ENCODE measurements around the gene AFDN. TPM values are rescaled to one million over a fixed set of nuclear protein-coding genes. Genes with fewer than 3 reads are reported as not detected.

AFDN gene
- total RNA-seq, 1 experiment from 2014 or later, result 108 TPM

DNA sequence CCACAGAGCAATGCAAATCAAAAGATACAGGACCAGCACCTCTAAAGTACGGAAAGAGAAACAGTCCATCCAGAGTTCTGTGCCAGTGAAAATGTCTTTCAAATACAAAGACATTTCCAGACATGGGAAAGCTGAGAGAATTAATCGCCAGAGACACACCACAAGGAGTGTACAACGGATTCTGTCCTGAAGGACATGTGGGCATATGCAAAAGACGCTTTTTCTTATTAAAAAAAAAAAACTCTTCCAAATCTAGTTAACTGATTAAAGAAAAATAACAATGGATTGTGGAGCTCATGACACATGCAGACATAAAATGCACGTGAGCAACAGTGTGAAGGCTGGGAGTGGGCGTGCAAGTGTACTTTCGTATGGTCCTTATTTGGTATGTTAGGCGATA lies 193.5 kb downstream of the AFDN start:
- H3K27ac ChIP-seq, result no peak overlapping the region
- no peak for DNase-seq
- H3F3A ChIP-seq (ENCODE audit: insufficient read depth, low read depth), result peaks cover 14% of the 10 kb centered on the region
- no TSS peak for BruUV-seq (replicated peaks)
- peaks cover 10% of the 10 kb centered on the region; the same call in 1 of the 2 replicates for H3K9me3 ChIP-seq (ENCODE audit: insufficient read depth, low read depth)
- peaks cover 15% of the 10 kb centered on the region for H3K4me1 ChIP-seq (replicated peaks; ENCODE audit: insufficient read depth)
- ChIA-PET POLR2A (ENCODE audit: unreplicated experiment) (no interaction called here), CTCF (no interaction called here)
- no peak overlapping the region for H2AFZ ChIP-seq
- no peak overlapping the region for H3K4me2 ChIP-seq
- no peaks in the 10 kb centered on the region for H3K36me3 ChIP-seq (ENCODE audit: low read depth)
- H3K27me3 ChIP-seq (ENCODE audit: insufficient read depth, low read depth), result peaks cover 49% of the 10 kb centered on the region
- no peak overlapping the region for H3K4me3 ChIP-seq
- H3K79me2 ChIP-seq (ENCODE audit: low read depth), result no peaks in the 10 kb centered on the region
- no peaks in the 10 kb centered on the region for H3K9me2 ChIP-seq (ENCODE audit: insufficient read depth)
- H4K20me1 ChIP-seq (ENCODE audit: insufficient read depth), result no peaks in the 10 kb centered on the region
- no peak for TF ChIP-seq EZH2 (IDR thresholded peaks at IDR 0.05; ENCODE audit: low read depth)
- TF ChIP-seq, protein P1, sequence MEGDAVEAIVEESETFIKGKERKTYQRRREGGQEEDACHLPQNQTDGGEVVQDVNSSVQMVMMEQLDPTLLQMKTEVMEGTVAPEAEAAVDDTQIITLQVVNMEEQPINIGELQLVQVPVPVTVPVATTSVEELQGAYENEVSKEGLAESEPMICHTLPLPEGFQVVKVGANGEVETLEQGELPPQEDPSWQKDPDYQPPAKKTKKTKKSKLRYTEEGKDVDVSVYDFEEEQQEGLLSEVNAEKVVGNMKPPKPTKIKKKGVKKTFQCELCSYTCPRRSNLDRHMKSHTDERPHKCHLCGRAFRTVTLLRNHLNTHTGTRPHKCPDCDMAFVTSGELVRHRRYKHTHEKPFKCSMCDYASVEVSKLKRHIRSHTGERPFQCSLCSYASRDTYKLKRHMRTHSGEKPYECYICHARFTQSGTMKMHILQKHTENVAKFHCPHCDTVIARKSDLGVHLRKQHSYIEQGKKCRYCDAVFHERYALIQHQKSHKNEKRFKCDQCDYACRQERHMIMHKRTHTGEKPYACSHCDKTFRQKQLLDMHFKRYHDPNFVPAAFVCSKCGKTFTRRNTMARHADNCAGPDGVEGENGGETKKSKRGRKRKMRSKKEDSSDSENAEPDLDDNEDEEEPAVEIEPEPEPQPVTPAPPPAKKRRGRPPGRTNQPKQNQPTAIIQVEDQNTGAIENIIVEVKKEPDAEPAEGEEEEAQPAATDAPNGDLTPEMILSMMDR (conservative IDR thresholded peaks at IDR 0.05), result no peak
- intact Hi-C loops (cut with micrococcal nuclease; ENCODE audit: unreplicated experiment), result no loop called here

DNA sequence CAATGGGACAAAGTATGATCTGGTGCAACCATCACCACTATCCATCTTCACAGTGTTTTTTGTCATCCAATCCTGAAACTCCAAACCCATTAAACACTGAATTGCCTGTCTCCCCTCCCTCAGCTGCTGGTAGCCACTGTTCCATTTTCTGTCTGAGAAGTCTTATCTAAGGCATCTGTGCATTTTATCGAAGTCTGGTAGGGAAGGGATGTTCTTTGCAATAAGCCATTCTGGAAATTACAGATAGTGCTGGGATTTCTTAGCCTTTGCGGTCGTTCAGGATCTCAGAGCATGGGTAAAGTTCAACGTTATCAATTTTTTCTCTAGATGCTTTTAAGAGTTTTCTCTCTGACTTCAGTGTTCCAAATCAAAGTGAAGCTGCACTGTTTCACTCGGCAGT lies 194.9 kb downstream of the AFDN start:
- no peaks in the 10 kb centered on the region for H4K20me1 ChIP-seq (ENCODE audit: insufficient read depth)
- H3K27me3 ChIP-seq (ENCODE audit: insufficient read depth, low read depth), result peaks cover 35% of the 10 kb centered on the region
- no peak overlapping the region for H3K4me2 ChIP-seq
- no peak for TF ChIP-seq EZH2 (IDR thresholded peaks at IDR 0.05; ENCODE audit: low read depth)
- TF ChIP-seq, protein P1 (conservative IDR thresholded peaks at IDR 0.05), result no peak
- no peak overlapping the region for H2AFZ ChIP-seq
- intact Hi-C loops (cut with micrococcal nuclease; ENCODE audit: unreplicated experiment), result no loop called here
- no peaks in the 10 kb centered on the region for H3K36me3 ChIP-seq (ENCODE audit: low read depth)
- DNase-seq, result no peak
- ChIA-PET POLR2A (ENCODE audit: unreplicated experiment) (no interaction called here), CTCF (no interaction called here)
- no peaks in the 10 kb centered on the region for H3K9me2 ChIP-seq (ENCODE audit: insufficient read depth)
- H3K9me3 ChIP-seq (ENCODE audit: insufficient read depth, low read depth), result peaks cover 9% of the 10 kb centered on the region; the same call in 1 of the 2 replicates
- H3K4me1 ChIP-seq (replicated peaks; ENCODE audit: insufficient read depth), result peaks cover 15% of the 10 kb centered on the region
- no peak overlapping the region for H3K4me3 ChIP-seq
- no peak overlapping the region for H3K27ac ChIP-seq
- H3K79me2 ChIP-seq (ENCODE audit: low read depth), result no peaks in the 10 kb centered on the region
- peaks cover 16% of the 10 kb centered on the region for H3F3A ChIP-seq (ENCODE audit: insufficient read depth, low read depth)
- no TSS peak for BruUV-seq (replicated peaks)

Other genes starting within 250 kb of the AFDN start
- not detected in 2 replicates for gene KIF25, start 170.8 kb downstream of the AFDN start, total RNA-seq (2021)

Measured in PC-9 (cell line).